GM03348 (cell line): ENCODE measurements around the gene MOB2.
A peak's percentile ranks its signal among the peaks of the same experiment; 100 is the strongest.

Experiments
- DNase-seq: peaks from one replicate; pipeline ENCODE4 v3.0.0; 2012; ENCODE audit warnings: low spot score

The MOB2 gene

GRCh38 chr11:1456176-1456575 lies 30.4 kb downstream of the MOB2 start:
- DNase-seq = no peak

GRCh38 chr11:1455763-1456060 lies 30.9 kb downstream of the MOB2 start:
- DNase-seq = no peak

- no peak for DNase-seq
Observed at GRCh38 chr11:1455032-1455762, 31.4 kb downstream of the MOB2 start.

- no peak for DNase-seq
Observed at GRCh38 chr11:1454576-1454975, 32.0 kb downstream of the MOB2 start.

- DNase-seq = no peak
Observed at GRCh38 chr11:1453611-1454034, 33.0 kb downstream of the MOB2 start.

GRCh38 chr11:1452744-1453143 lies 33.8 kb downstream of the MOB2 start:
- DNase-seq = no peak

GRCh38 chr11:1451781-1452470 lies 34.7 kb downstream of the MOB2 start:
- no peak for DNase-seq

GRCh38 chr11:1450949-1451710 lies 35.4 kb downstream of the MOB2 start:
- DNase-seq = no peak

GRCh38 chr11:1450344-1450875 lies 36.2 kb downstream of the MOB2 start:
- DNase-seq = no peak

- DNase-seq = no peak
Observed at GRCh38 chr11:1449490-1450243, 36.9 kb downstream of the MOB2 start.

- no peak for DNase-seq
Observed at GRCh38 chr11:1448882-1449281, 37.7 kb downstream of the MOB2 start.

- DNase-seq = no peak
Observed at GRCh38 chr11:1447845-1448825, 38.4 kb downstream of the MOB2 start.

GRCh38 chr11:1446623-1447022 lies 40.0 kb downstream of the MOB2 start:
- no peak for DNase-seq

GRCh38 chr11:1445741-1446445 lies 40.7 kb downstream of the MOB2 start:
- DNase-seq = no peak

GRCh38 chr11:1444823-1445422 lies 41.7 kb downstream of the MOB2 start:
- DNase-seq = no peak

- no peak for DNase-seq
Observed at GRCh38 chr11:1444321-1444720, 42.3 kb downstream of the MOB2 start.

- DNase-seq = no peak
Observed at GRCh38 chr11:1443737-1444136, 42.8 kb downstream of the MOB2 start.

- DNase-seq = no peak
Observed at GRCh38 chr11:1442807-1443366, 43.7 kb downstream of the MOB2 start.

GRCh38 chr11:1442163-1442562 lies 44.4 kb downstream of the MOB2 start:
- DNase-seq = peak; percentile 65

- no peak for DNase-seq
Observed at GRCh38 chr11:1440496-1440895, 46.1 kb downstream of the MOB2 start.
